ENCODE measurements around the gene ITGB5.

ITGB5 gene

DNA sequence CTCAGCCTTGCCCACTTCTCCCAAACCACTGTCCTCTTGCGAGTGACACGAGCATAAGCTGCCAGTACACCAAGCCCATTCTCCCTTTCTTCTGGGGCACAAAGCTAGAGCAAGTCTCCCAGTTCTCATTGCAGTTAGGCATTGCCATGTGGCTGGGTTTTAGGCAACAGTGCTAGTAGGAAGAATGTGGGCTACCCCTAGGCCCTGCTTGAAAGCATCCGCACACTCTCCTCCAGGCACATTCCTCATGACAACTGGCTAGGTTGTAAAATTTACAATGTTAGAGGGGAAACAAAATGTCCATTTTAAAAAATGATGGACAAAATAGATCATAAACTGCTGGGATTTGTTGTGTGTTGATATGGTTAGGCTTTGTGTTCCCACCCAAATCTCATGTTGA lies 19.7 kb downstream of the ITGB5 start:
- no peak for DNase-seq (ENCODE audit: extremely low spot score)
- ChIA-PET POLR2A (no interaction called here), CTCF (interaction anchor here (0.9 kb wide), 1 partner anchor 106 kb away, joined by 3 read pairs; no protein-coding TSS in a partner anchor)
- TF ChIP-seq, protein P1, sequence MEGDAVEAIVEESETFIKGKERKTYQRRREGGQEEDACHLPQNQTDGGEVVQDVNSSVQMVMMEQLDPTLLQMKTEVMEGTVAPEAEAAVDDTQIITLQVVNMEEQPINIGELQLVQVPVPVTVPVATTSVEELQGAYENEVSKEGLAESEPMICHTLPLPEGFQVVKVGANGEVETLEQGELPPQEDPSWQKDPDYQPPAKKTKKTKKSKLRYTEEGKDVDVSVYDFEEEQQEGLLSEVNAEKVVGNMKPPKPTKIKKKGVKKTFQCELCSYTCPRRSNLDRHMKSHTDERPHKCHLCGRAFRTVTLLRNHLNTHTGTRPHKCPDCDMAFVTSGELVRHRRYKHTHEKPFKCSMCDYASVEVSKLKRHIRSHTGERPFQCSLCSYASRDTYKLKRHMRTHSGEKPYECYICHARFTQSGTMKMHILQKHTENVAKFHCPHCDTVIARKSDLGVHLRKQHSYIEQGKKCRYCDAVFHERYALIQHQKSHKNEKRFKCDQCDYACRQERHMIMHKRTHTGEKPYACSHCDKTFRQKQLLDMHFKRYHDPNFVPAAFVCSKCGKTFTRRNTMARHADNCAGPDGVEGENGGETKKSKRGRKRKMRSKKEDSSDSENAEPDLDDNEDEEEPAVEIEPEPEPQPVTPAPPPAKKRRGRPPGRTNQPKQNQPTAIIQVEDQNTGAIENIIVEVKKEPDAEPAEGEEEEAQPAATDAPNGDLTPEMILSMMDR (IDR thresholded peaks at IDR 0.05; ENCODE audit: control extremely low read depth, extremely low read depth, low read depth, missing control alignments): no peak

DNA sequence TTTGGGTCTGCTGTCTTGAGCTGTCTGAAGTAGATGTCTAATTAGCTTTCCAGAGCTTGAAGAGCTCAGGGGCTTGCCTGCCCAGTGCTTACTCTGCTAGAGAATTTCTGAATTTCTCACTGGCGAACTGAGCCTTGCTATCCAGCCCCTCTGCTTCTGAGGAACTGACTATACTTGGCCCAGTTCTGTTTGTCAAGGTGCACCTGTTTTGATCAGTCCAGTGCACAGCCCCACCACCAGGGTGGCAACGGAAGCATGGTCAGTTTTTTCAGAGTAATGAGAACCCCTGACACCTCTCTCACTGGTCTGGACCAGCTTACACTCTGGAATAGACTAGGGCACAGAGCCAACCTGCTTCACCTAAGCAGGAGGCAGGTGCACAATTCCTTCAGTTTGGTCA lies 25.2 kb downstream of the ITGB5 start:
- no peak for DNase-seq (ENCODE audit: extremely low spot score)
- TF ChIP-seq, protein P1 (IDR thresholded peaks at IDR 0.05; ENCODE audit: control extremely low read depth, extremely low read depth, low read depth, missing control alignments): no peak
- ChIA-PET CTCF (interaction anchor here (1.1 to 2.4 kb wide), 4 partner anchors 11 to 102 kb away, joined by 4 to 9 read pairs (median 6); no protein-coding TSS in a partner anchor), POLR2A (no interaction called here)

DNA sequence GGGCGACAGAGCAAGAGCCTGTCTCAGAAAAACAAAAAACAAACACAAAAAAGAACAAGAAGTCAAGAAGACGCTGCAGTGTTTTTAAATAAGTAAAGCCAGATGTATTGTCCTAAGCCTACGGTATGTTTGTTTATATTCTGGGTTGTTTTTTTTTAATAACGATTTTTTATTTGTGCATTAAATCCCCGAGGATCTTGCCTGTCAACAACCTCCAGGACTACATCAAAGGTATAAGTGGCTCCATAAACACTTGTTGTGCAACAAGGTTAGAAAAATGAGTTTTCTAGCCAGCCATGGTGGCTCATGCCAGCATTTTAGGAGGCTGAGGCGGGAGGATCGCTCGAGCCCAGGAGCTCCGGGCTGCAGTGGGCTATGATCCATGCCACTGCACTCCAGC lies 26.1 kb downstream of the ITGB5 start:
- TF ChIP-seq, protein P1 (IDR thresholded peaks at IDR 0.05; ENCODE audit: control extremely low read depth, extremely low read depth, low read depth, missing control alignments): no peak
- ChIA-PET POLR2A (no interaction called here), CTCF (interaction anchor here (1.1 kb wide), 1 partner anchor 34 kb away, joined by 4 read pairs; no protein-coding TSS in a partner anchor)
- DNase-seq (ENCODE audit: extremely low spot score): no peak

DNA sequence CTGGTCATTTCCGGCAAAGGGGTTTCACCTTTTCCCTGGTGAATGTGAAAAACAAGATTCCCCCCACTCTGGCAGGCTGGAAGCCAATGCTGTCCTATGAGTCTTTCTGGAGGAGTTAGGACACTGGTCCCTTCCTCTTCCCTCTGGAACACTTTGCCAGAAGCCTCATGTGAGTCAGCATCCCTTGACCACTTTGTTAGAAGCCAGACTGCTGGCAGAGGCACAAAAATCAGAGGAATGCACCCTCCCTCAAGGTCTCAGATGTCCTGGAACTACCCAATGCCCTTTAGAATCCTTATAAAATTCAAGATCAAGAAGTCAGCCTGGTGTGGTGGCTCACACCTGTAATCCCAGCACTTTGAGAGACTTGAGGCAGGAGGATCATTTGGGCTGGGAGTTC lies 26.6 kb downstream of the ITGB5 start:
- TF ChIP-seq, protein P1 (IDR thresholded peaks at IDR 0.05; ENCODE audit: control extremely low read depth, extremely low read depth, low read depth, missing control alignments): no peak
- ChIA-PET CTCF (interaction anchor here (1.5 kb wide), 1 partner anchor 40 kb away, joined by 3 read pairs; no protein-coding TSS in a partner anchor), POLR2A (no interaction called here)
- no peak for DNase-seq (ENCODE audit: extremely low spot score)

DNA sequence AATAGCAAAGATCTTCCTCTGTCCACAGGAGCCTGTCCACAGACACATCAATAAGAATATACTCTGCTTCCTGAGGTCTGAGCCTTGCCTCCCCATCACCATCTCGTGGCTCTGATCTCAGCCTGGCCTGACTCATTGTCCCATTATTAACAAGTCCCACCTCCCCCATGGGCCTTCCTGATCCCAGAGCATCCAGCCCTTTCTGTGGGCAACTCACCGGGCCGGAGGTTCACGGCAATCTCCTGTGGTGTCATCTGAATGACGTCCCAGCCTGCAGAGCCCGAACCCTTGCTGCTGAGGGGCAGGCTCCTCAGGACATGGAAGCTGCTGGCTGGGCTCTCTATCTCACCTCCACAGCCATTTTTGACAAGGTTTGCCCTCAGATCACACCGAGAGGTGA lies 28.1 kb downstream of the ITGB5 start:
- CTCF ChIA-PET: no interaction called here
- DNase-seq (ENCODE audit: extremely low spot score): no peak
- POLR2A ChIA-PET: no interaction called here
- TF ChIP-seq, protein P1 (IDR thresholded peaks at IDR 0.05; ENCODE audit: control extremely low read depth, extremely low read depth, low read depth, missing control alignments): no peak

DNA sequence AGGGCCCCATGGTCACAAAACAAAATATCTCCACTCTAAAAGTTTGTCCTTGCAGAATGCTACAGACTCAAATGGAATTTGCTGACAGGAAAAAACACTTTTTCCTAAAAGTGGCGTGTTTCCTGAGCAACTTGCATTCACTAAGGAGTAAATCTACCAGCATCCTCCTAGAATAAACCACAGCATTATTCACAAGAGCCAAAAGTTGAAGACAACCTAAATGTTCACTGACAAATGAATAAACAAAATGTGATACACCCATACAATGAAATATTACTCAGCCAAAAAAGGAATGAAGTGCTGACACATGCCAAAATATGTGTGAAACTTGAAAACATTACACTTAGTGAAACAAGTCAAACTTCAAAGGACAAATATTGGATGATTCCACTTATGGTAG lies 28.9 kb downstream of the ITGB5 start:
- TF ChIP-seq, protein P1 (IDR thresholded peaks at IDR 0.05; ENCODE audit: control extremely low read depth, extremely low read depth, low read depth, missing control alignments): no peak
- CTCF ChIA-PET: interaction anchor here (0.9 to 1.6 kb wide), 2 partner anchors 12 to 97 kb away, joined by 3 to 7 read pairs; no protein-coding TSS in a partner anchor
- POLR2A ChIA-PET: no interaction called here
- DNase-seq (ENCODE audit: extremely low spot score): no peak

All from GM10248 (cell line).